SK-N-SH (cell line): ENCODE results near the gene KCTD11.

ENCODE experiments used
- MEF2A ChIP-seq: IDR thresholded peaks from 2 replicates; pipeline ENCODE4 v1.4.0; 2012; ENCODE audit warnings: low read depth, borderline replicate concordance
- TAF1 ChIP-seq: IDR thresholded peaks from 2 replicates; pipeline ENCODE4 v1.6.1; 2012; ENCODE audit warnings: low read depth, mild to moderate bottlenecking, low read length, moderate library complexity, borderline replicate concordance
- TF ChIP-seq, protein P1 (sequence below): fragments of 200-600 bp; sonication (generic); IDR thresholded peaks from 2 replicates; pipeline ENCODE4 v1.6.1; 2017; ENCODE audit warnings: antibody characterized with exemption, mild to moderate bottlenecking, moderate library complexity

DNA sequence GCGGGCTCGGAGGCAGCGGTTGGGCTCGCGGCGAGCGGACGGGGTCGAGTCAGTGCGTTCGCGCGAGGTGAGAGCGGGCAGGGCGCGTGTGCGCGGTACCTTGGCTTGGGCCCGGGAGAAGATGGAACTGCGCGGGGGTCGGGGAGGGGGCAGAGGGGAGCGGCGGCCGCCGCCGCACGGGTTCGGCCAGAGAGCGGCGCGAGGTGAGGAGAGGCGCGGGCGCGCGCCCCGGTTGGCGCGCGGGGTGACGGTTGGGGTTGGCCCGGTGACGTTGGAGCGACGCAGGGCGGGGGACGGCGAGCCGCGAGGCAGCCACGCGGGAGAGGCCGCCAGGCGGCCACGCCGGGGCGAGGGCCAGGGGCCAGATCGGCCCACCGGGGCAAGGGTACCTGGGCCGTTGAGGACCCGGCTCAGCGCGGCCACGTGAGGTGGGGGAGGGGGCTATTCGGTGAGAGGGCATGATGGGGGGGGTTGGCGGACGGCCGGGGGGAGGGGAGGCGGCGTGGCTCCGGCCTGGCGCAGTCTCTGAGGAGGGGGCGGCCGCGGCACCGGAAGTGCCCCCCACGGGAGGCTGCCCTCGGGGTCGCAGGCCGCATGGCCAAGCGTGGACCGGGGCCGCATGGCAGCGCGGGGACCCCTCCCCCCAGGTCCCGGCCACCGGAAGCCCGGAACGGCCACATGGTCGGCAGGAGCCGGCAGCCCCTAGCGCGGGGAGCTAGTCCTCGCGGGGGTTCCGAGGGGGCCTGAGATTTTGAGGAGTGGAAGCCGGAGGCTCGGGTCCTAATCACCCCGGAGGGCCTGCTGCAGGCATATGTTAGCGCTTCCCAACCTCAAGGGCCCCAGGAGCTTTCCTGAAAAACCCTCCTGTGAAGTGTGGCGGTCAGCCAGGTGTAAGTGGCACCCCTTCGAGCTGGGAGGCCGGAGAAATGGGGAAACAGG, 44.0 kb upstream of the KCTD11 start:
- no peak for TF ChIP-seq MEF2A
- TF ChIP-seq, protein P1, sequence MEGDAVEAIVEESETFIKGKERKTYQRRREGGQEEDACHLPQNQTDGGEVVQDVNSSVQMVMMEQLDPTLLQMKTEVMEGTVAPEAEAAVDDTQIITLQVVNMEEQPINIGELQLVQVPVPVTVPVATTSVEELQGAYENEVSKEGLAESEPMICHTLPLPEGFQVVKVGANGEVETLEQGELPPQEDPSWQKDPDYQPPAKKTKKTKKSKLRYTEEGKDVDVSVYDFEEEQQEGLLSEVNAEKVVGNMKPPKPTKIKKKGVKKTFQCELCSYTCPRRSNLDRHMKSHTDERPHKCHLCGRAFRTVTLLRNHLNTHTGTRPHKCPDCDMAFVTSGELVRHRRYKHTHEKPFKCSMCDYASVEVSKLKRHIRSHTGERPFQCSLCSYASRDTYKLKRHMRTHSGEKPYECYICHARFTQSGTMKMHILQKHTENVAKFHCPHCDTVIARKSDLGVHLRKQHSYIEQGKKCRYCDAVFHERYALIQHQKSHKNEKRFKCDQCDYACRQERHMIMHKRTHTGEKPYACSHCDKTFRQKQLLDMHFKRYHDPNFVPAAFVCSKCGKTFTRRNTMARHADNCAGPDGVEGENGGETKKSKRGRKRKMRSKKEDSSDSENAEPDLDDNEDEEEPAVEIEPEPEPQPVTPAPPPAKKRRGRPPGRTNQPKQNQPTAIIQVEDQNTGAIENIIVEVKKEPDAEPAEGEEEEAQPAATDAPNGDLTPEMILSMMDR: no peak
- TF ChIP-seq TAF1: no peak
